ENCODE measurements around the gene TOR1A.

The TOR1A gene

GRCh38 chr9:129835128-129835859, 11.4 kb upstream of the TOR1A start, which contains the start of the genes C9orf78 and USP20:
TSS of gene C9orf78 (minus strand) at chr9:129835275. CDS start at chr9:129835221, 54 bp downstream.
TSS of gene USP20 (plus strand) at chr9:129835458. CDS start at chr9:129852556, 17,098 bp downstream.
- Histone ChIP-seq H3K4me3 (ENCODE audit: low read length in 2 of 2) (peak within 1 kb of the TSS; percentile 91 to 98), H3K36me3 (ENCODE audit: control insufficient read depth in 2 of 2, insufficient read depth in 2 of 2, low read length in 2 of 2) (peaks cover 17 to 19% of the 10 kb centered on the region in 2 donors), H3K27ac (ENCODE audit: low read length) (peak within 1 kb of the TSS; percentile 88), H3K4me1 (ENCODE audit: control insufficient read depth, insufficient read depth, low read length) (peaks cover 36% of the 10 kb centered on the region), H3K9me3 (ENCODE audit: control insufficient read depth in 2 of 2, low read length in 2 of 2) (no peaks in the 10 kb centered on the region), H3K9ac (ENCODE audit: low read length in 2 of 2) (peak within 1 kb of the TSS; percentile 89 to 91), H3K27me3 (ENCODE audit: control insufficient read depth in 1 of 2, insufficient read depth in 2 of 2, low read length in 2 of 2) (no peaks in the 10 kb centered on the region)

GRCh38 chr9:129834489-129835127, 10.7 kb upstream of the TOR1A start:
- peak overlapping the region; percentile 91 to 98 for H3K4me3 ChIP-seq (ENCODE audit: low read length in 2 of 2)
- peaks cover 21 to 25% of the 10 kb centered on the region in 2 donors for H3K36me3 ChIP-seq (ENCODE audit: control insufficient read depth in 2 of 2, insufficient read depth in 2 of 2, low read length in 2 of 2)
- peaks cover 31% of the 10 kb centered on the region for H3K4me1 ChIP-seq (ENCODE audit: control insufficient read depth, insufficient read depth, low read length)

GRCh38 chr9:129832982-129833381, 9.0 kb upstream of the TOR1A start:
- no peaks in the 10 kb centered on the region for H3K27me3 ChIP-seq (ENCODE audit: control insufficient read depth in 1 of 2, insufficient read depth in 2 of 2, low read length in 2 of 2)
- H3K4me1 ChIP-seq (ENCODE audit: control insufficient read depth, insufficient read depth, low read length): peaks cover 23% of the 10 kb centered on the region
- no peak overlapping the region for H3K9ac ChIP-seq (ENCODE audit: low read length in 2 of 2)
- H3K36me3 ChIP-seq (ENCODE audit: control insufficient read depth in 2 of 2, insufficient read depth in 2 of 2, low read length in 2 of 2): peaks cover 33 to 36% of the 10 kb centered on the region in 2 donors
- H3K9me3 ChIP-seq (ENCODE audit: control insufficient read depth in 2 of 2, low read length in 2 of 2): no peaks in the 10 kb centered on the region
- no peak overlapping the region for H3K27ac ChIP-seq (ENCODE audit: low read length)
- no peak overlapping the region for H3K4me3 ChIP-seq (ENCODE audit: low read length in 2 of 2)

More at GRCh38 chr9:129834489-129835127, 10.7 kb upstream of the TOR1A start:
- no peaks in the 10 kb centered on the region for H3K27me3 ChIP-seq (ENCODE audit: control insufficient read depth in 1 of 2, insufficient read depth in 2 of 2, low read length in 2 of 2)
- peak overlapping the region; percentile 88 for H3K27ac ChIP-seq (ENCODE audit: low read length)
- H3K9me3 ChIP-seq (ENCODE audit: control insufficient read depth in 2 of 2, low read length in 2 of 2): no peaks in the 10 kb centered on the region
- H3K9ac ChIP-seq (ENCODE audit: low read length in 2 of 2): peak overlapping the region; percentile 89 to 91

- Histone ChIP-seq H3K9ac (ENCODE audit: low read length in 2 of 2) (no peak overlapping the region), H3K4me3 (ENCODE audit: low read length in 2 of 2) (no peak overlapping the region), H3K27me3 (ENCODE audit: control insufficient read depth in 1 of 2, insufficient read depth in 2 of 2, low read length in 2 of 2) (no peaks in the 10 kb centered on the region), H3K27ac (ENCODE audit: low read length) (no peak overlapping the region), H3K36me3 (ENCODE audit: control insufficient read depth in 2 of 2, insufficient read depth in 2 of 2, low read length in 2 of 2) (peaks cover 35 to 41% of the 10 kb centered on the region in 2 donors), H3K4me1 (ENCODE audit: control insufficient read depth, insufficient read depth, low read length) (peaks cover 6% of the 10 kb centered on the region), H3K9me3 (ENCODE audit: control insufficient read depth in 2 of 2, low read length in 2 of 2) (no peaks in the 10 kb centered on the region)
Measured at GRCh38 chr9:129828969-129829368, 5.0 kb upstream of the TOR1A start.

GRCh38 chr9:129828051-129828450, 4.1 kb upstream of the TOR1A start:
- Histone ChIP-seq H3K9ac (ENCODE audit: low read length in 2 of 2) (no peak overlapping the region), H3K36me3 (ENCODE audit: control insufficient read depth in 2 of 2, insufficient read depth in 2 of 2, low read length in 2 of 2) (peaks cover 34 to 37% of the 10 kb centered on the region in 2 donors), H3K4me3 (ENCODE audit: low read length in 2 of 2) (no peak overlapping the region), H3K27ac (ENCODE audit: low read length) (no peak overlapping the region), H3K4me1 (ENCODE audit: control insufficient read depth, insufficient read depth, low read length) (peaks cover 2% of the 10 kb centered on the region), H3K27me3 (ENCODE audit: control insufficient read depth in 1 of 2, insufficient read depth in 2 of 2, low read length in 2 of 2) (no peaks in the 10 kb centered on the region), H3K9me3 (ENCODE audit: control insufficient read depth in 2 of 2, low read length in 2 of 2) (no peaks in the 10 kb centered on the region)

GRCh38 chr9:129826759-129827158, 2.8 kb upstream of the TOR1A start:
- H3K4me3 ChIP-seq (ENCODE audit: low read length in 2 of 2): no peak overlapping the region
- no peak overlapping the region for H3K9ac ChIP-seq (ENCODE audit: low read length in 2 of 2)
- peaks cover 32 to 43% of the 10 kb centered on the region in 2 donors for H3K36me3 ChIP-seq (ENCODE audit: control insufficient read depth in 2 of 2, insufficient read depth in 2 of 2, low read length in 2 of 2)
- H3K9me3 ChIP-seq (ENCODE audit: control insufficient read depth in 2 of 2, low read length in 2 of 2): no peaks in the 10 kb centered on the region
- H3K27ac ChIP-seq (ENCODE audit: low read length): no peak overlapping the region
- peaks cover 9% of the 10 kb centered on the region for H3K4me1 ChIP-seq (ENCODE audit: control insufficient read depth, insufficient read depth, low read length)
- no peaks in the 10 kb centered on the region for H3K27me3 ChIP-seq (ENCODE audit: control insufficient read depth in 1 of 2, insufficient read depth in 2 of 2, low read length in 2 of 2)

GRCh38 chr9:129826344-129826743, 2.4 kb upstream of the TOR1A start:
- H3K9me3 ChIP-seq (ENCODE audit: control insufficient read depth in 2 of 2, low read length in 2 of 2): no peaks in the 10 kb centered on the region
- H3K4me3 ChIP-seq (ENCODE audit: low read length in 2 of 2): no peak overlapping the region
- peaks cover 30 to 41% of the 10 kb centered on the region in 2 donors for H3K36me3 ChIP-seq (ENCODE audit: control insufficient read depth in 2 of 2, insufficient read depth in 2 of 2, low read length in 2 of 2)
- H3K27me3 ChIP-seq (ENCODE audit: control insufficient read depth in 1 of 2, insufficient read depth in 2 of 2, low read length in 2 of 2): no peaks in the 10 kb centered on the region
- H3K9ac ChIP-seq (ENCODE audit: low read length in 2 of 2): no peak overlapping the region
- peaks cover 9% of the 10 kb centered on the region for H3K4me1 ChIP-seq (ENCODE audit: control insufficient read depth, insufficient read depth, low read length)
- H3K27ac ChIP-seq (ENCODE audit: low read length): no peak overlapping the region

- peaks cover 9% of the 10 kb centered on the region for H3K4me1 ChIP-seq (ENCODE audit: control insufficient read depth, insufficient read depth, low read length)
- peaks cover 18 to 26% of the 10 kb centered on the region in 2 donors for H3K36me3 ChIP-seq (ENCODE audit: control insufficient read depth in 2 of 2, insufficient read depth in 2 of 2, low read length in 2 of 2)
- H3K9ac ChIP-seq (ENCODE audit: low read length in 2 of 2): peak overlapping the region; percentile 42 to 69
- peak overlapping the region; percentile 24 for H3K27ac ChIP-seq (ENCODE audit: low read length)
- H3K27me3 ChIP-seq (ENCODE audit: control insufficient read depth in 1 of 2, insufficient read depth in 2 of 2, low read length in 2 of 2): no peaks in the 10 kb centered on the region
- no peaks in the 10 kb centered on the region for H3K9me3 ChIP-seq (ENCODE audit: control insufficient read depth in 2 of 2, low read length in 2 of 2)
- peak overlapping the region; percentile 76 to 84 for H3K4me3 ChIP-seq (ENCODE audit: low read length in 2 of 2)
Measured at GRCh38 chr9:129823542-129823934, 398 bp downstream of the TOR1A start.

GRCh38 chr9:129822898-129823541, 916 bp downstream of the TOR1A start:
- H3K9ac ChIP-seq (ENCODE audit: low read length in 2 of 2): peak overlapping the region in 1 of 2 donors; percentile 79
- no peaks in the 10 kb centered on the region for H3K27me3 ChIP-seq (ENCODE audit: control insufficient read depth in 1 of 2, insufficient read depth in 2 of 2, low read length in 2 of 2)
- no peak overlapping the region for H3K27ac ChIP-seq (ENCODE audit: low read length)
- peak overlapping the region; percentile 41 to 84 for H3K4me3 ChIP-seq (ENCODE audit: low read length in 2 of 2)
- peaks cover 21 to 29% of the 10 kb centered on the region in 2 donors for H3K36me3 ChIP-seq (ENCODE audit: control insufficient read depth in 2 of 2, insufficient read depth in 2 of 2, low read length in 2 of 2)
- peaks cover 9% of the 10 kb centered on the region for H3K4me1 ChIP-seq (ENCODE audit: control insufficient read depth, insufficient read depth, low read length)
- no peaks in the 10 kb centered on the region for H3K9me3 ChIP-seq (ENCODE audit: control insufficient read depth in 2 of 2, low read length in 2 of 2)

- Histone ChIP-seq H3K4me3 (ENCODE audit: low read length in 2 of 2) (no peak overlapping the region), H3K9ac (ENCODE audit: low read length in 2 of 2) (no peak overlapping the region), H3K27ac (ENCODE audit: low read length) (no peak overlapping the region), H3K27me3 (ENCODE audit: control insufficient read depth in 1 of 2, insufficient read depth in 2 of 2, low read length in 2 of 2) (no peaks in the 10 kb centered on the region), H3K9me3 (ENCODE audit: control insufficient read depth in 2 of 2, low read length in 2 of 2) (no peaks in the 10 kb centered on the region), H3K36me3 (ENCODE audit: control insufficient read depth in 2 of 2, insufficient read depth in 2 of 2, low read length in 2 of 2) (peaks cover 34 to 56% of the 10 kb centered on the region in 2 donors), H3K4me1 (ENCODE audit: control insufficient read depth, insufficient read depth, low read length) (no peaks in the 10 kb centered on the region)
Measured at GRCh38 chr9:129816501-129817435, 7.2 kb downstream of the TOR1A start.

Data from stomach smooth muscle (tissue), 2 donors.